ENCODE data around the gene SDHB.
"Not testable (repeated sequence)": the region's sequence is repeated elsewhere in the genome, so short reads cannot be mapped to it uniquely, and the experiment has no call there.

Gene SDHB

GRCh38 chr1:17075470-17076255 is 21.8 kb upstream of the SDHB start:
- DNase-seq: no peak

- DNase-seq: no peak
Measured at GRCh38 chr1:17071794-17072193, 18.0 kb upstream of the SDHB start.

GRCh38 chr1:17070163-17070525 is 16.3 kb upstream of the SDHB start:
- DNase-seq: no peak

DNA sequence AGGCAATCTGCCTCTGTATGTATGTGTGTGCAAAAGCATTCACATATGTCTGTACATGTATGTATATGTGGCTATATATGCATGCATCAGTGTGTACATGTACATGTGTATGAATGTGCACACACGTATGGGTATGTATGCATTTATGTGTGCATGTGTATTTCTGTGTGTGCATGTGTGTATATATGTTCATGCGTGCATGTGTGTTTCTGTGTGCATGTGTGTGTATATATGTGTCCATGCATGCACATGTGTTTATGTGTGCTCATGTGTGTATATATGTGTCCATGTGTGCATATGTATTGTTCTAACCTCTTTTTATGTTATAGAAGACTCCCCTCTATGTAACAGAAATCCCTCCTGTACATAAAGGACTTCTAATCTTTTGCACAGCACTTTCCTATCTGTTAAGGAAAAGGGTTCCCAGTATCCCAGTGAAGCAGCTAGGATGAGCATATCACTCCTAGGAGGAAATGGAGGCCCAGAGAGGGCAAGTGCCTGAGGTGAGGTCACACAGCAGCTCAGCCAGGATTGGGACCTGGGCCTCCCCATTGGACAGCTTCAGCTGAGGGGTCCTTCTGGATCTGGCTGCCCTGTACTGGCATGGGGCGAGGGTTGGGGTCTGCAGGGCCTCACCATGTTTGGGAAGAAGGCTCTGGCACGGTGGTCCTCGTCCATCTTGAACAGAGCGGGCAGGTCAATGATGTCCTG is 15.8 kb upstream of the SDHB start:
- no peak for DNase-seq

DNA sequence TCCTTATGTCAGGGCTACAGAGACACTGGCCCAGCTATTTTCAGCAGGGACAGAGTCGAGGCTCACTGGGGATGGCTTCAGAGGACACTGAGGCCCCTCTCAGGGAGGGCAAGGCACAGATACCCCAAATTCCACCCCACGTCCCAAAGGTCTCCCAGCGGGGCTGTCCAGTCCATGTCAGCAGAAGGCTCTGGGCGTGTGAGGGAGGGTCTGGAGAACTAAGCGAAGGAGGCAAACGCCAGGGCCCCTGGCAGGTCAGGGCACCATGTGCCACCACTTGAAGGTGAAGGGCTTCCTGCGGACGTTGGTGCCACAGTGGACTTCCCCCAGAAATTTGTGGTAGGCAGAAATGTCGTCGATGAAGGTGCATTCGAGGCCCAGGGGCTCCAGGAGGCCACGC is 15.0 kb upstream of the SDHB start:
- DNase-seq: no peak

DNA sequence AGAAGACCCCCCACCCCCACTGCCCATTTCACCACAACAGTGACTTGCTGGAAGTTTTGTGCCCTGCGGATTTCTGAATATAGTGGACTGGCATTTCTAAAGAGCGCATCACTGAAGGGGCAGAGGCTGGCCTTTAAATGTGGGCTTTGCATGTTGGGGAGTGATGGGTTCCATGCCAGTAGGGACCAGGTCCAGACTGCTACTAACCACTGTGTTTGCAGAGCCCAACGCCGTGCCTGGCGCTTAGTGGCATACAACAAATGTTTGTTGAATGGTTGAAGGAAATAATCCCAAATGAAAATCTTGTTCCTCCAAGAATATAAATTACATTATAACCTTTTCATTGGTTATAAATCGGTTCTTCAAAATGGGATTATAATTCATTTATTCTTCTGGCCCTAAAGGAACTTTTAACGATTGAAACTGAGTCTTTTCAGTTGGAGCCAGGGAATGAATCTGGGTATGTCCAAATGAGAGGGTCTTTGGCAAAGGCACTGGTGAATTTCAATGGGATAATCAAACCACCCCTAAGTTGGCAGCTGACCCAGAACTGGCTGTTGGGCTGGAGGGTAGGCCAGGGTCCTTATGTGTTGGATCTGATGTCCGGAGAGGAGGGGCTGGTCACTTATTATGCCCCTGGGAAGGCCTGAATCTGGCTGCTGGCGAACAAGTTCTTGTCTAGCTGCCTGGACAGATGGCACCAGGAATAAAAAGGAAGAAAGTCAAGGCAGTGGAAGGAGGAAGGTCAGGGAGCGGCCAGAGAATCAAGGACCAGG is 13.8 kb upstream of the SDHB start:
- peak in 12 of 56 donors; percentile 10 to 46 (median 30) for DNase-seq

GRCh38 chr1:17067069-17067426 is 13.2 kb upstream of the SDHB start:
- DNase-seq: no peak

GRCh38 chr1:17066361-17067068 is 12.7 kb upstream of the SDHB start:
- DNase-seq: no peak

DNA sequence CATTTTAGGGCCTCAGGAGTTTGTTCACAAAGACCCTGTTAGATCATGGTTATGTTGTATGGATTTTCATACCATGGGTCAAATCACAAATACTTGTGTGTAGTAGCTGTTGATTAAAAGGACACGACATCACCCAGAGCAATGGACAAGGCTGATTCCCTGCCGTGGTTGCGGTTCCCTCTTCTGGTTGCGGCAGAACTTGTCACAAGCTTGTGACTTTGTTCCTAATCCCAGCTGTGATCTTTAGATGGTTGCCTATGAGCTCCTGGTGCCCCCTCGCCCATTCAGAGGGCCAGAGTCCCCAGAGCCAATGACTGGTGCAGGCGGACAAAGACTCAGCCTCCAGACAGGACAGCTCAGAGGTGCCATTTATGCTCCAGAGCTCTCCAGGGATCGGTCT is 11.8 kb upstream of the SDHB start:
- no peak for DNase-seq

DNA sequence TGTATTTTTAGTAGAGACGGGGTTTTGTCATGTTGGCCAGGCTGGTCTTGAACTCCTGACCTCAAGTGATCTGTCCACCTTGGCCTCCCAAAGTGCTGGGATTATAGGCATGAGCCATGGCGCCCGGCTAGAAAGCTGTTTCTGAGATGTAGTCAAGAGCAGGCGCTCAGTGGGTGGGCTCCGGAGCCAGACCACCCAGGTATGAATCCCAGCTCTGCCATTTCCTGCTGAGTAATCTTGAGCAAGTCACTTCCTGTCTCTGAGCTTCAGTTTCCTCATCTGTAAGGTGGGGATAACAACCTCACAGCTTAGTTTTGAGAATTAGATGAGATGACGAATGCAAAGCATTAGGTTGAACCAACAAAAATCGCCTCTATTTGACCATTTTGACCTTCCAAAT is 8.9 kb upstream of the SDHB start:
- not testable (repeated sequence) for DNase-seq

GRCh38 chr1:17061892-17062291 is 8.1 kb upstream of the SDHB start:
- DNase-seq: no peak

GRCh38 chr1:17061486-17061885 is 7.7 kb upstream of the SDHB start:
- DNase-seq: no peak

DNA sequence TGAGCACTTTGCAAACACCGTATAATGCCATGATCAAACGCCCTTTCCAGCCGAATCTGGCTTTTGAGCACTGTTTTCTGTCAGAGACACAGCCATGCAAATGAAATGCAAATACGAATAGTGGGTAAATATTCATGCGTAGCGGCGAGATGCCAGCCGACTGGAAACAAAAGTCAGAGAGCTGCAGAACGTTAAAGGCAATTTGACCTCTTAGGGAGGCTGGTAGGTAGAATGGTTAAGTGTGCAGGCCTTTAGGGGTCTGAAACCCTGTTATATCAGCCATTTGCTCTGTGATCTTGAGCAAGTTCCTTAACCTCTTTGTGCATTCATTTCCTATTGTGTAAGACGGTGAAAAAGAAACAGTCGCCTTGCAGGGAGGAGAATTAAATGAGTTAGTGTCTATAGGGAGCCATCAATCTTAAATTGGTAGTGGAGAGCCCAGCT is 6.5 kb upstream of the SDHB start:
- DNase-seq: peak in 2 of 56 donors; percentile 31 to 36

GRCh38 chr1:17059391-17060305 is 5.8 kb upstream of the SDHB start:
- DNase-seq: peak in 50 of 56 donors; percentile 20 to 82 (median 56)

- DNase-seq: no peak
Measured at GRCh38 chr1:17056551-17056950, 2.7 kb upstream of the SDHB start.

DNA sequence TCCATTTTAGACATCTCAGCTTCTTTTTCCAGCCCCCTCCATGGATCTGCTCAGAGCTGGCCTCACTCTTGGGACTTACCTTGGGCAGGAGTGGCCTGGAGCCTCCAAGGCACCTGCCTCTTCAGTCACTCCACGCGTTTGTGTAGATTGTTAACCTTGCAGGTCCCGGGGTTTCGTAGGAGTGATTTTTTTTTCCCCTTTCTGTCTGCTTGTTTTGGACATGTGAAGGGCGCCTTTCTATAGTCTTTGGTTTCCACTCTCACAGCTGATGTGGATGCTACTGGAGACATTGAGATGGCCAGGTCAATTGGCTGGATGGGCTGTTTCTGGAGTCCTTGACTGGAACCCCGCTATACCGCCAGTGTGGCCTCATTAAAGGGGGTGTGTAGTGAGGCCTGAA is 2.0 kb upstream of the SDHB start:
- DNase-seq: no peak

DNA sequence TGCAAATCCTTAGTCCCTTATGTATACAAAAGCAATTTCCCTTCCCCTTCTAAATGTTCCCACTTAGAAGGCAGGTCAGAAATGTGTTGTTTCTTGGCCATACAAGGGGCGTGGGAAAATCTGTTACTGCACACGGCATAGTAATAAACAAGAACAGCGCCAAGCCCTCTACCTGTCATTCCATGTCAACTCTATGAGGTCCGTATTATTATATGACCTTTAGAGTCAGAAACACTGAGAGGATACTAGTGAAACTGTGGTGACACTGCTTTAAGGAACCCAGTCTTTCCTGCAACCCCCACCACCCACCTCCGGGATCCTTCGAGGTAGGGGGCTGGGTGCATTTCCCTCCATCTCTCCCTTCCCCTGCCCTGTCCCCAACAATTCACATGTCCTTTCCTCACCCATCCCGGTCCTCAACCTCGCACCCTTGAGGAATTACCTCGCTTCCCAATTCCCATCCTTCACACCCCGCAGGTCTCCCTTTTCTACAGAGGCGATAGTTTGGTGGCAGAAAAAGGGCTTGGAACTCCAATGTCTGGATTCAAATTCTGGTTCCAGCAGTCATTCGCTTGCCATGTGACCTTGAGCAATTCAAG is 647 bp downstream of the SDHB start:
- DNase-seq: no peak

DNA sequence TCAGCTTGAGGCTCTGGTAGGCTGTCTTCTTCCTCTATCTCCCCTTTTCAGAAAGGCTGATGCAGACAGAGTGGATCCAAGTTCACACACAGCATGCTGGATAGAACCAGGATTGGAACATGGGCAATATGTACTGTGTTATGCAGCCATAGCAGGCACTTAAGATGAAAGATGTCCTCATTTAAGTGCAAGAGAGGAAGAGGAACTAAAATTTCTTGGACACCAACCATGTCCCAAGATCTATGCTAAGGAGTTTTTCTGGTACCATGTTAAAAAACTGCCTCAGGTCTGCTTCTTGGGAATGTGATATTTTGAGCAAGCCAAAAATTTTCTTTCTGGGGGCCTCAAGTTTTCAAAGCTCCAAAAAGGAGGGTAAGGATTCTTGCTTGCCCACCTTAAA is 1.2 kb downstream of the SDHB start:
- no peak for DNase-seq

GRCh38 chr1:17052038-17052437 is 1.8 kb downstream of the SDHB start:
- DNase-seq: no peak

DNA sequence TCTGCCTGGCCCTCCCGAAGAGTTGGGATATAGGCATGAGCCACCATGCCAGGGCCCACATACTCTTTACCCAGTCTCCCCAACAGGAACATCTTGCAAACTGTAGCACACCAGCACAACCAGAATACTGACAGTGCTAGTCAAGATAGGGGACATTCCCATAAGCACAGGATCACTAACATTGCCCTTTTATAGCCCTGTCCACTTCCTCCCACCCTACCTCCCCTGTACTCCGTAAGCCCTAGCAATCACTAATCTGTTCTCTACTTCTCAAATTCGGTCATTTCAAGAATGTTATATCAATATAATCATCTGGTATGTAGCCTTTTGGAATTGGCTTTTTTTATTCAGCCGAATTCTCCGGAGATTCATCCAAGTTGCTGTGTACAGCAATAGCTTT is 5.9 kb downstream of the SDHB start:
- no peak for DNase-seq
